ENCODE data around the gene SLC39A1.

Gene SLC39A1

DNA sequence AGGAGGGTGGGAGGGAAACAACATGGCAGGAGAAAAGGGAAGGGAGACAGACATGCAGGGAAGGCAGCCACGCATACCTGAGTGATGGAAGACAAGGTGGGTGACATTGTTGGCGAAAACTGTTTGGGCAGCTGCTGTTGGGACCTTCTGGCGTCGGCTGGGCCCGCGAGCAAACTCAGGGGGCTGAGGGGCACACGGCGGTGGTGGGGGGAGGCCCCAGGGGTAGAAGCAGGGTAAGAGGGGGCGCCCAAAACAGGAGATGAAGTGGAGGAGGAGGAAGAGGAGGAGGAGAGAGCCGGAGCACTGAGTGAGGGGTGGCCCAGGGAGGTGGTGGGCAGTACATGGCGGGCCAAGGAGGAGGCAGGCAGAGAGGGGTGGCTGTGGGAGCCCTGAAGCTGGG is 12.2 kb downstream of the SLC39A1 start:
- H3K4me1 ChIP-seq (ENCODE audit: insufficient read depth, low read length) = no peaks in the 10 kb centered on the region
- peaks cover 8% of the 10 kb centered on the region for H3K36me3 ChIP-seq (ENCODE audit: insufficient read depth, low read length)
- no peak overlapping the region for H3K9ac ChIP-seq (ENCODE audit: low read depth, low read length)

DNA sequence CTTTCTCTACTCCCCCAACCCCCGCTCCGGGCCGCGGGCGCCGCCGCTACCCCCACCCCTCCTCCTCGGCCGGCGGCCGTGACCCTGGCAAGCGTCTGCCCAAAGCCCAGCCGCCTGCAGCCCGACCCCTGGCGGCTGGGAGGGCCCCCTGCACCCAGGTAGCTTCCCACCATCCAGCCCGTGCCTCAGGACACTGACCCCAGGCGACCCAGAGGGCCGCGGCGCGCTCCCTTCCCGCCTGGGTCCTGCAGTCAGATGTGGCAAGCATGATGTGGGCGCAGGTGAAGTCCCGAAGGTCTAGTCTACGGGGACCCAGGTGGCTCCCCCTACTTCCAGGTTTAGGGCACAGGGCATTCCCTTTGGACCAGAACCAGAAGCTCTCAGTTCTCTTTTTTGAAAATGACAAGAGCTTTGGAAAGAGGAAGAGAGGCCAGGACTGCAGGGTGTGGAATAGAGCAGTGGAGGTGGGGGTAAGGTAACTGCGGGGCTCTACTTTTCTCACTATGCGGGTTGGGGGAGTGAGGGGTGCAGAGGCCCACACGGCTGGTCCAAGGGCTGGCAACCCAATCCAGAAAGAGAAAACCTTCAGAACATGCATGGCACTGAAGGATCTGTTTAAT is 16.6 kb downstream of the SLC39A1 start, which contains the start of gene DENND4B:
TSS of gene DENND4B (minus strand) at position 97 of the 620 bp plus-strand sequence. CDS start 2,344 bp downstream, outside the sequence.
- H3K9me3 ChIP-seq (ENCODE audit: control insufficient read depth, insufficient read depth, low read length) = no peaks in the 10 kb centered on the region
- no peaks in the 10 kb centered on the region for H3K4me1 ChIP-seq (ENCODE audit: insufficient read depth, low read length)
- H3K36me3 ChIP-seq (ENCODE audit: insufficient read depth, low read length) = peaks cover 8% of the 10 kb centered on the region; the same call in 1 of the 2 replicates
- peak within 1 kb of the TSS; percentile 56 for H3K9ac ChIP-seq (ENCODE audit: low read depth, low read length)

More for the DNA sequence above, 12.2 kb downstream of the SLC39A1 start:
- no peaks in the 10 kb centered on the region for H3K9me3 ChIP-seq (ENCODE audit: control insufficient read depth, insufficient read depth, low read length)

GRCh38 chr1:153945795-153946621 is 17.3 kb downstream of the SLC39A1 start:
- Histone ChIP-seq H3K36me3 (ENCODE audit: insufficient read depth, low read length) (peaks cover 9% of the 10 kb centered on the region), H3K4me1 (ENCODE audit: insufficient read depth, low read length) (no peaks in the 10 kb centered on the region), H3K9me3 (ENCODE audit: control insufficient read depth, insufficient read depth, low read length) (no peaks in the 10 kb centered on the region), H3K9ac (ENCODE audit: low read depth, low read length) (peak overlapping the region; percentile 56)

DNA sequence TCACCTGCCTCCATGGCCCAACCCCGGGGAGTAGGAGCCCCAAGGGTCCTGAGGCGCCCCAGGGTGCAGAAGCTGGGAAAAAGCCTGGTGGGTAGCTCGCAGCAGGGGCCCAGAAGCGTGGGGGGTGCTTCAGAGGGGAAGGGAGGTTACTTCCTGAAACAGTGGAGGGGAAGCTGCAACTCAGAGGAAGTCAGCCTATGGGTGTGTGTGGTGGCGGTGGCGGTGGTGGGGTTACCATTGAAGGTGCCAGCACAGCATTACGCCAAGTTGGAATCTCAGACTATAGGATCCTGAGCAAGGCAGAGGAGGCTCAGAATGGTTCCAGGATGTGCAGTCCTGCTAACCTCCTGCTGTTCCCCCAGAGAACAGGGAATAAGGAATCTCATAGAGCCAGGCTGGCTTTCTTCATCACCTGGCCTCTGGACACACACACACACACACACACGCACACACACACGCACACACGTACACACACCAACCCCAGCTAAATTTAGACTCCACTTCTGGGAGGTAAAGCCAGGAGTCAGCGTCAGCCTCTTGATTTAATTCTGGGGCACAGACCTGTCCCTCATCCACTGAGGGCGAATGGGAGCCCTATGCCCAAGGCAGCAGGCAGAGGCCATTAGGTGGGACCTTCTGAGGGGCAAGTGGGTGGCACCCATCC is 18.1 kb downstream of the SLC39A1 start:
- no peaks in the 10 kb centered on the region for H3K4me1 ChIP-seq (ENCODE audit: insufficient read depth, low read length)

DNA sequence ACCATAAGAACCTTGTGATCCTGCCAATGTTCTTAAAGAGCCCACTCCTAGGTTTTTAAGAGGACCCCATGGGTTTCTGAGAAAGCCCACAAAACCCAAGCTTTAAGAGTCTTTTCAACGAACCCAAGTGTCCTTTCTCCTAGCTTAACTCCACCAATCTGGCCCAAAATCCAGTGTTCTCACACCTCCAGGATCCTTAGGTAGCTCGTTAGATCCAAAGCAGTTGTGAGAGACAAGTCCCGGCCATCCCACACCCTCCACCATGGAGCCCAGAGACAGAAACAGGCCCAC is 18.6 kb downstream of the SLC39A1 start:
- peak overlapping the region; percentile 56; the same call in 1 of the 2 replicates for H3K9ac ChIP-seq (ENCODE audit: low read depth, low read length)
- no peaks in the 10 kb centered on the region for H3K4me1 ChIP-seq (ENCODE audit: insufficient read depth, low read length)
- peaks cover 10% of the 10 kb centered on the region for H3K36me3 ChIP-seq (ENCODE audit: insufficient read depth, low read length)
- no peaks in the 10 kb centered on the region for H3K9me3 ChIP-seq (ENCODE audit: control insufficient read depth, insufficient read depth, low read length)

More for the DNA sequence above, 18.1 kb downstream of the SLC39A1 start:
- Histone ChIP-seq H3K36me3 (ENCODE audit: insufficient read depth, low read length) (peaks cover 8% of the 10 kb centered on the region), H3K9me3 (ENCODE audit: control insufficient read depth, insufficient read depth, low read length) (no peaks in the 10 kb centered on the region), H3K9ac (ENCODE audit: low read depth, low read length) (peak overlapping the region; percentile 56)

- no peaks in the 10 kb centered on the region for H3K9me3 ChIP-seq (ENCODE audit: control insufficient read depth, insufficient read depth, low read length)
- H3K36me3 ChIP-seq (ENCODE audit: insufficient read depth, low read length) = peaks cover 10% of the 10 kb centered on the region
- H3K9ac ChIP-seq (ENCODE audit: low read depth, low read length) = no peak overlapping the region
- H3K4me1 ChIP-seq (ENCODE audit: insufficient read depth, low read length) = no peaks in the 10 kb centered on the region
Observed at GRCh38 chr1:153944005-153944826, 19.1 kb downstream of the SLC39A1 start.

GRCh38 chr1:153942766-153943549 is 20.4 kb downstream of the SLC39A1 start:
- Histone ChIP-seq H3K9ac (ENCODE audit: low read depth, low read length) (no peak overlapping the region), H3K36me3 (ENCODE audit: insufficient read depth, low read length) (peaks cover 8% of the 10 kb centered on the region), H3K9me3 (ENCODE audit: control insufficient read depth, insufficient read depth, low read length) (no peaks in the 10 kb centered on the region), H3K4me1 (ENCODE audit: insufficient read depth, low read length) (no peaks in the 10 kb centered on the region)

- H3K4me1 ChIP-seq (ENCODE audit: insufficient read depth, low read length) = no peaks in the 10 kb centered on the region
- no peaks in the 10 kb centered on the region for H3K9me3 ChIP-seq (ENCODE audit: control insufficient read depth, insufficient read depth, low read length)
- H3K36me3 ChIP-seq (ENCODE audit: insufficient read depth, low read length) = peaks cover 8% of the 10 kb centered on the region
- no peak overlapping the region for H3K9ac ChIP-seq (ENCODE audit: low read depth, low read length)
Observed at GRCh38 chr1:153941826-153942725, 21.3 kb downstream of the SLC39A1 start.

- Histone ChIP-seq H3K4me1 (ENCODE audit: insufficient read depth, low read length) (no peaks in the 10 kb centered on the region), H3K9me3 (ENCODE audit: control insufficient read depth, insufficient read depth, low read length) (no peaks in the 10 kb centered on the region), H3K36me3 (ENCODE audit: insufficient read depth, low read length) (peaks cover 8% of the 10 kb centered on the region), H3K9ac (ENCODE audit: low read depth, low read length) (no peak overlapping the region)
Observed at GRCh38 chr1:153940756-153941155, 22.6 kb downstream of the SLC39A1 start.

DNA sequence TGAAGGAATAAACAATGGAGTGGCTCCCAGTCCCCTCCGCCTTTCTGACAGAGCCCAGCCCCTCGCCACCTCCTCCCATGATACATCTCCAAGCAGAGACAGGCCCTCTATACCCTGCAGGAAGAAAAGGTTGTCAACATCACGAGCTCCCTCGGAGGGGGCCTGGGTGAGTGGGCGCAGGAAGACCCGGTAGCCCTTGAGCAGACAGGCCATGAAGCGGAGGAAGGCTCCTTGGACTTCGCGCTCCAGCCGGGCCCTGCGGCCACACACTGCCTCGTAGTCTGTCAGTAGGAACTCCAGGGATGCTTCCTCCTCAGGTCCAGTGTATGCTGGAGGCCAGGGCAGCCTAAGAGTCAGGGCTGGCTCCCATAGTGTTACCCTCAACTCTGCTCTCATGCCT is 23.9 kb downstream of the SLC39A1 start:
- H3K9me3 ChIP-seq (ENCODE audit: control insufficient read depth, insufficient read depth, low read length) = no peaks in the 10 kb centered on the region
- H3K4me1 ChIP-seq (ENCODE audit: insufficient read depth, low read length) = no peaks in the 10 kb centered on the region
- no peak overlapping the region for H3K9ac ChIP-seq (ENCODE audit: low read depth, low read length)
- H3K36me3 ChIP-seq (ENCODE audit: insufficient read depth, low read length) = peaks cover 8% of the 10 kb centered on the region

DNA sequence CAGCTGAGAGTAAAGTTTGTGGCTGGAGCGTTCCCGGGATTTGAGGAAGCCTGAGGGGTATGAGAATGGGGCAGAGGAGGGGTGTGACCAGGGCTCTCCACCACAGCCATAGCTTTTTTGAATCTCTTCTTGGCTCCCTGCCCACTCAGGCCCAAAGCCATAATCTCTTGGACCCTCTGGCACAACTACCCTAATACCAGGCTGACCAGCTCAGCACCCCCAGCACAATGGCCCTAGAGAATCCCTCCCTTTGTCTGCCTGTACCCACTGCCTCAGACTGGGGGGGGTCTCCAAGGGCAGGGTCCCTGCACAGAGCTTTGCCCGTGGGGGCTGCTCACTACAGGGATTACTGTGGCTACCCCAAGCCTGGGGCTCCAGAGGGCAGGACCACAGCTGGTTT is 24.3 kb downstream of the SLC39A1 start:
- no peak overlapping the region for H3K9ac ChIP-seq (ENCODE audit: low read depth, low read length)
- H3K9me3 ChIP-seq (ENCODE audit: control insufficient read depth, insufficient read depth, low read length) = no peaks in the 10 kb centered on the region
- H3K4me1 ChIP-seq (ENCODE audit: insufficient read depth, low read length) = no peaks in the 10 kb centered on the region
- H3K36me3 ChIP-seq (ENCODE audit: insufficient read depth, low read length) = peaks cover 8% of the 10 kb centered on the region

GRCh38 chr1:153937331-153937730 is 26.0 kb downstream of the SLC39A1 start:
- H3K36me3 ChIP-seq (ENCODE audit: insufficient read depth, low read length) = peaks cover 8% of the 10 kb centered on the region
- H3K9ac ChIP-seq (ENCODE audit: low read depth, low read length) = no peak overlapping the region
- H3K9me3 ChIP-seq (ENCODE audit: control insufficient read depth, insufficient read depth, low read length) = no peaks in the 10 kb centered on the region
- no peaks in the 10 kb centered on the region for H3K4me1 ChIP-seq (ENCODE audit: insufficient read depth, low read length)
